ENCODE results near the gene RIPK1.
"Not testable (repeated sequence)": the region's sequence is repeated elsewhere in the genome, so short reads cannot be mapped to it uniquely, and the experiment has no call there.

The RIPK1 gene

DNA sequence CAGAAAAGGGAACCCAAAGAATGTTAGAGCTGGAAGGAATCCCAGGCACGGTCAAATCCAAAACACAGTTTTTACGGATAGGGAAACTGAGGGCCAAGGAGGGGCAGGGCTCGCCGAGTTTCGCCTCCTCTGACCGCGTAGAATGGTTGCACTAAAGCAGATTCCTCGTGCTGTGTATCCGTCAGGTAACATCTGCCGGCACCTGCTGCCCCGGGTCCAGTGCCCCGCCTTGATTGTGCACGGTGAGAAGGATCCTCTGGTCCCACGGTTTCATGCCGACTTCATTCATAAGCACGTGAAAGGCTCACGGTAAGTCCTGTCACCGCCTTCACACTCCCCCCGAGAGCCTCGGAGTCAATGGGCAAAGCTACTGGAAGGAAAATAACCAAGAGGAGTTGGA is 71.9 kb downstream of the RIPK1 start:
- Histone ChIP-seq H3K27ac (peak overlapping the region in 1 of 2 donors; percentile 73), H3K4me3 (no peak overlapping the region)
- TF ChIP-seq CTCF (IDR thresholded peaks at IDR 0.05): no peak
- DNase-seq (ENCODE audit: low spot score): no peak

DNA sequence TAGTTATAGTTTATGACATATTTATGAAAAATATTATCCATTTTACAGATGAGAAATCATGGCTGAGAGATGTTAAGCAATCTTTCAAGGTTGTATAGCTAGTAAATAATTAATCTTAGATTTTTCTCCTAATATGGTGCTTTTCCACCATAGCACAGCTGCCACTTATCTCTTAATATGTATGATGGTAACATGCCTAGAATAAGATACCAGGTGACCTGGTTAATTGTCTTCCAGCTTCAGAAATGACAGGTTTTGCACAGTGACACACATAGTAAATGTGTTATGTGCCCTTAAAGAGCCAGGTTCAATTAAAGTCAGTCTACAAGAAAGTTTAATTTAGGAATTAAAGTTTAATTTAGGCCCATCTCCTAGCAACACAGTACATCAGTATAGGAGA is 74.2 kb downstream of the RIPK1 start:
- DNase-seq (ENCODE audit: low spot score): no peak
- TF ChIP-seq CTCF (IDR thresholded peaks at IDR 0.05): no peak
- H3K27ac ChIP-seq: no peak overlapping the region
- no peak overlapping the region for H3K4me3 ChIP-seq

DNA sequence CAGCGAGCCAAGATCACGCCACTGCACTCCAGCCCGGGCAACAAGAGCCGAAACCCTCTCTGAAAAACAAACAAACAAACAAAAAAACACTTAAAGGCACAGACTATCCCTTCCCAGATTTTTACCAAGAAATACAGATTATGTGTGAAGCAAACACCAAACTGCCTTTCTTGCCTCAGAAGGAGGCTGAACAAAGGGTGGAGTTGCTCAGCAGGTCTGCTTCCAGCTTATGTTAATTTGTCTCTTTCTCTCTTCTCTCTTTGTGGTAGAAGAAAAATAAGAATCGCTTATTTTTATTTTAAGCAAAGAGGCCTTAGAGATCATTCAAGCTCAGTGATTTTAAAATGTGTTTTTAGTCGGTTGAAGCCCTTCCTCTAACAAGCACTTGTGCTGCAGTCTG is 74.9 kb downstream of the RIPK1 start:
- Histone ChIP-seq H3K27ac (no peak overlapping the region), H3K4me3 (no peak overlapping the region)
- TF ChIP-seq CTCF (IDR thresholded peaks at IDR 0.05): no peak
- DNase-seq (ENCODE audit: low spot score): no peak

- no peak overlapping the region for H3K4me3 ChIP-seq
- no peak for TF ChIP-seq CTCF (IDR thresholded peaks at IDR 0.05)
- DNase-seq (ENCODE audit: low spot score): no peak
- H3K27ac ChIP-seq: no peak overlapping the region
Observed at GRCh38 chr6:3144571-3144970, 76.3 kb downstream of the RIPK1 start.

DNA sequence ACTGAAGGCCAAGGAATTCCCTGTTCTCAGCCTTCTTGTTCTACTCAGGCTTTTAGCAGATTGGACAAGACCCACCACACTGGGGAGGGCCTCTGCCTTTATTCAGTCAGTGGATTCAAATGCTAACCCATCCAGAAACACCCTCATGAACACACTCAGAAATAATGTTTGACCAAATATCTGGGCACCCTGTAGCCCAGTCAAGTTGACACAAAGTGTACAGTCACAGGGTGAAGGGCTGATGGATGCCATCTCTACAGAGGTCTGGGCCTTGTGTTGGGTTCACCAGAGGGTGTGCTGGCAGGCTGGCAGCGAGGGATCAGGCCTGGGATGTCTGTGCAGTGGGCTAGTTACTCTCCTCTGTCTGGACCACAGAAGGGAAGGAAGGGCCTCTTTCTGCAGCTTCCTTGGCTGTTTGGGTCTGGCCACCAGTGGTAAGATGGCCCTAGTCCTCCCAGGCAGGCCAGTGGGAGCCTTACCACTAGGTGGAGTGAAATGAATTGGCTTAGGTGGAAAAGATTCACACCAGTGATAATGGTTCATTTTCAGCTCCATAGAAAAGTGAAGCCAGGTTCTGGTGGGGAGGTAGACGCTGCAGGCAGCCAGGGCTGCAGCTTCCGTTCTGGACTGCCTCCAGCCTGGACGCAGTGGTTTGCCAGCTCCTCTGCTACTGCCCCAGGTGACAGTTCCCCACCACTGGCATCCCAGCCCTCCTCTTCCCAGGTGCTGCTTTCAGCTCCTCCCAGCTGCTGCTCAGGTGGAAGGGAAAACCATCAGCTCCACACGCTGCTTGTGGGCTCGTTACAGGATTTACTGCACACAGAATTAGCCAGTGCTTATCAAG is 79.8 kb downstream of the RIPK1 start:
- no peak for DNase-seq (ENCODE audit: low spot score)
- Histone ChIP-seq H3K4me3 (no peak overlapping the region), H3K27ac (no peak overlapping the region)
- no peak for TF ChIP-seq CTCF (IDR thresholded peaks at IDR 0.05)

DNA sequence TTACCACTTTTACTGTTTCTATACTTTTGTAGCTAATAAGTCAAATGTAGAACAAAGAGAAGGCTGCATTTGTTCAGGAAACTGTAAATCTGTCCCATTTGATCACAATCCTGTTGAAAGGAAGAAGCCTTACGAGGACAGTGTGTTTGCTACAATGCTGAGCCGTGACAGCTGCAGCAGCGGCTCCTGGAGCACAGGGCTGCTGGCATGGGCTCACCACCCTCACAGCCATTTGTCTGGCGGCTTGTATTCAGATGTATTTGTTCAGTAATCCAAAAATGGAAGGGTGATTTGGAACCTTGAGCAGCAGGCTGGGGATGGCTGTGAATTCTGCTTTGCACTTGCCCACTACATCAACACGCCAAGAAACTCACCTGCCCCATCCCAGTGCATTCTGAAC is 83.4 kb downstream of the RIPK1 start:
- Histone ChIP-seq H3K4me3 (no peak overlapping the region), H3K27ac (no peak overlapping the region)
- no peak for DNase-seq (ENCODE audit: low spot score)
- no peak for TF ChIP-seq CTCF (IDR thresholded peaks at IDR 0.05)

DNA sequence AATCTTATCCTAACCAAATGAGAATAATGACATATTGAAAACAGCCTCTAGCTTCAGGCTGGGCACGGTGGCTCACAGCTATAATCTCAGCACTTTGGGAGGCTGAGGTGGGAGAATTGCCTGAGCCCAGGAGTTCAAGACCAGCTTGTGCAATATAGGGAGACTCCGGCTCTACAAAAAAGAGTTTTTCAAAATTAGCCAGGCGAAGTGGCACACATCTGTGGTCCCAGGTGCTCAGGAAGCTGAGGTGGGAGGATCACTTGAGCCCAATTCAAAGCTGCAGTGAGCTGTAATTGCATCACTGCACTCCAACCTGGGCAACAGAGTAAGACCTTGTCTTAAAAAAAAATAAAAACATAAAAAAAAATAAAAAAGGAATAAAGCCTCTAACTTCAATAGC is 84.4 kb downstream of the RIPK1 start:
- DNase-seq (ENCODE audit: low spot score): no peak
- Histone ChIP-seq H3K4me3 (no peak overlapping the region), H3K27ac (no peak overlapping the region)
- TF ChIP-seq CTCF (IDR thresholded peaks at IDR 0.05): no peak

- H3K4me3 ChIP-seq; DNase-seq (ENCODE audit: low spot score); H3K27ac ChIP-seq: not testable (repeated sequence)
Observed at GRCh38 chr6:3155416-3155815, 87.1 kb downstream of the RIPK1 start.

DNA sequence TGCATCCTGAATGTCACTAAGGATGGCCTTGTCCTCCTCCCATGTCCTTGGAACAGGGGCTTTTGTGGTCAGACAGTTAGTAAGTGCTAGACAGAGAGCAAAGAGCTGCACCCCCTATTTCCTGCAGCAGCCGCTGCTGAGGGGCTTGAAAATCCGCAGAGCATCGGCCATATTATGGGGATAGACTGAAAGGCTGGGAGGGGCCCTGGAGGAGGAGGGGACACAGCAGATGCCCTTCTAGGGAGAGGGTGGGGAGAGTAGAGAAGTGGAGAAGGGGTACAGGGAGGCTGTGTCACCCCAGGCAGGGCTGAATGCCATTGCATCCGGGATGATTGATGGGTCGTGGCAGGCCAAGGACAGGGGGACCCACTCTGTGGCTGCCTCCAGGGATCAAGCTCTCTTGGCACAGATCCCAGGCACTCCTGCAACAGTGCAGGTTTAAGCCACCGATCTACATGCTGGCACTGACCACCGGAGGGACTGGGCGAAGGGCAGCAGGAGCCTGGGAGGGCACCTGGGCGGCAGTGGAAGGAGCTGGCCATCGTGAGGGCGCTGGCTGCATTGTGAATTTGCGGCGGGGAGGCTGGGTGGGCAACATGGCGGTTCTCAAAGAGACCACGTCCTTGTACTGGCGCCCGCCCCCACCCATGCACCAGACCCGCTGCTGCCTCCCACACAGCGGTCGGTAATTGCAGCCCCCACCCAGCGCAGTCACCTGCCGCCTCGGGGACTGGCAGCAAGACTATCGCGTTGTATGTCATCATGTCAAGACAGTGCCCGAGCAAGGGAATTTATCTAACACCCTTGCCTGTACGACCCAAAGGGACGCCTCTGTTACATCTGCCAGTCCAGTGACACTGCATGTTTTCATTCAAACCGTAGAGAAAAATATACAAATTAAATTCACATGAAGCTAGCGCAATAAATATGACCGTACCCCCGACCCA is 88.2 kb downstream of the RIPK1 start:
- peak overlapping the region; percentile 91 to 94 for H3K27ac ChIP-seq
- H3K4me3 ChIP-seq: peak overlapping the region; percentile 97
- not testable (repeated sequence) for DNase-seq (ENCODE audit: low spot score)
